ENCODE measurements around the gene RAP1GAP2.

DNA sequence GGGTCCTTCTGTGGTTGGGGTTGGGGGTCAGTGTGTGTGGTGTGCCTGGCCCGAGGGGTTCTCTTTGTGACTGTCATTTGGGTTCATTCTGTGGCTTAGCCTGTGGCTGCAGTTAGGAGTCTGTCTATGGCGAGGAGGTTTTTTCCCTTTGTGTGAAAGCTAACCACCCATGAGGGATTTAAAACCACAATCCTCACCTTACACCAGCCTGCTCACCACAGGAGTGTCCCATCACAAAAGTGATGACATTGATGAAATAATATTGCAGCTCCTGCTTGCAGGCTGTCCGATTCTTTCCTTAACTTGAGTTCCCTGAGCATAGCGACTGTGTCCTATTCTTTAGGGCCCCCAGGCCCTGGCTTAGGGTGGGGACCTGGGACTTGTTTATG is 113.6 kb downstream of the RAP1GAP2 start:
- no peak for TF ChIP-seq EZH2phosphoT487 (IDR thresholded peaks at IDR 0.05; ENCODE audit: insufficient read depth, low read depth)
- no peak for TF ChIP-seq EZH2 (IDR thresholded peaks at IDR 0.05; ENCODE audit: insufficient read depth, poor library complexity, severe bottlenecking)
